ENCODE data around the gene ALDH1B1. TPM values are rescaled to one million over a fixed set of nuclear protein-coding genes. Genes with fewer than 3 reads are reported as not detected.
A peak's percentile ranks its signal among the peaks of the same experiment; 100 is the strongest.

ALDH1B1 gene
- total and polyA plus RNA-seq, 9 of the 15 experiments (the other 6 are each of a cell fraction or from before 2014, with no cell fraction given) = 8.6 to 46.5 (median 30.8) TPM

DNA sequence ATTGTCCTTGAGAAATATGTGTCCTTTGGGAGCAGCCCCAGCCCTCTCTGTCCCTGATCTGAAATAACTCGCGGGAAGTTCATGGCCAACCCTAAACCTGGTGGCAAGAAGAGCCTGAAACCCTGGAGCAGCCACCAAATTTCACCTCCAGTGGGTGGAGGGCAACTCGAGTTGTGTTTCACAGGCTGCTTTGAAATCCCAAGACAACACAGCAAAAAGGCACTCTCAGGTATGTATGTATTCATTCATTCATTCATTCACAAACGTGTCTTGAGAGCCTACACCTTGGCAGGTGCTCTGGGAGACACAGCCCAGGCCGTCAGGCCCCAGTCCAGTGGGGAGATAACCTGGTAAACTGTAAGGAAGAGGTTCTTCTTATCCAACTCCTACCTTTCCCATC is 35.7 kb upstream of the ALDH1B1 start:
- Histone ChIP-seq H3K79me2 (ENCODE audit: control insufficient read depth, insufficient read depth, low read length) (no peaks in the 10 kb centered on the region), H4K20me1 (replicated peaks; ENCODE audit: control insufficient read depth, insufficient read depth, low read length) (0 out of 2 replicates have a peak, but pooled peaks cover 9% of the 10 kb centered on the region), H3K9me1 (ENCODE audit: control insufficient read depth, insufficient read depth, low read length) (no peaks in the 10 kb centered on the region), H3K4me2 (ENCODE audit: insufficient read depth, low read length) (no peak overlapping the region), H3K27me3 (ENCODE audit: control insufficient read depth in 2 of 2, insufficient read depth in 2 of 2, low read length in 2 of 2) (peaks cover 11 to 27% of the 10 kb centered on the region in 2 experiments; a peak in 3 of 5 replicates), H3K9me3 (replicated peaks; ENCODE audit: control insufficient read depth, insufficient read depth, low read depth, low read length) (no peaks in the 10 kb centered on the region), H3K4me1 (replicated peaks in 1 of 2; ENCODE audit: control insufficient read depth in 2 of 2, insufficient read depth in 2 of 2, low read length in 2 of 2) (no peaks in the 10 kb centered on the region; a peak in 1 of 5 replicates), H3K36me3 (ENCODE audit: control insufficient read depth, insufficient read depth, low read length) (no peaks in the 10 kb centered on the region), H3K4me3 (no peak overlapping the region), H3K27ac (ENCODE audit: extremely low read depth, low read depth, low read length) (no peak overlapping the region), H3K9ac (ENCODE audit: insufficient read depth in 1 of 2, low read depth in 2 of 2, low read length in 2 of 2) (no peak overlapping the region), H2AFZ (ENCODE audit: low read depth, low read length) (no peak overlapping the region)
- intact Hi-C loops (cut with micrococcal nuclease) = no loop called here
- ChIA-PET POLR2A (no interaction called here), CTCF (ENCODE audit: low intra/inter-chr PET ratio) (no interaction called here)
- 0% methylated on average over 5 of the region's 5 CpGs for WGBS (ENCODE audit: insufficient coverage, low coverage, missing lambda C conversion rate)
- FAIRE-seq = no peak
- BruUV-seq (replicated peaks) = no TSS peak
- DNase-seq (ENCODE audit: extremely low read depth in 1 of 4, low spot score in 3 of 4) = no peak
- no peak for ATAC-seq
- in situ Hi-C loops (cut with MboI) = loop anchor here (5.0 to 25.0 kb wide), 3 partner anchors 450 to 870 kb away; partner anchors contain the start of gene POLR1E
- TF ChIP-seq ZNF24 (IDR thresholded peaks at IDR 0.05) (peak; percentile 39; the same call in 1 of the 2 replicates), ARNT (IDR thresholded peaks at IDR 0.05) (no peak)

DNA sequence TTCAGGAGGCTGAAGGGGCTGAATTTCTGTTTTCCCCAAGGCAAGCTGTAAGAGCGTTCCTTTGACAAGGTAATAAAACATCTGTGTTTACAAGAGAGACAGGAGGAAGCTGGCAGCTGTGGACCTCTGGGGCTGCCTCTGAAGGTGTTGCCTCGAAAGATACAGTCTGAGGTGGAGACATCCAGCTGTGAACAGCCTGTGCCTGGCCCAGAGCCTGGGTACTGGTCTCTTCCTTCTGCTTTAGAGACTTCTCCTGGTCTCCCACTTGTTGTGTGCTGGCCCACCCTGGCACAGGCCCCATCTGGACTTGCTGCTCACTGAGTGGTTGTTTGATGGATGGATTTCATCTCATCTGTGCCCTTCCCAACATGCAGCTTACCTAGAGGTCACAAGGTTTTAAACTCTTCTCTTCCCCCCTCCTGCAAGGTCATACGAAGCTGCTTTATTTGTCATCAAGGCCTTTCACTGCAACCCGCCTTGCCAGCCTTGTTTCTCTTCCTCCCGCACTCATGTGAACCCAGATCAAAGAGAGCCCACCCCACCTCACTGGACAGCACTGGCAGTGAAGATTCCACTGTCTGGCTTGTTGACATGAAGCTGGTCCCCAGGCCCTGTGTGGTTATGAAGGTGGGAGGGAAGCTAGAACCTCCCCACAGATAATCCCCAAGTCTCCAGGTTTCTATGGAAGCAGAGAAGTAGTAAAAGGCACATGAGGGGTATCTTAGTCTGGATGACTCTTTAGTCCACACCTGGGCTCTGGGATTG is 35.0 kb upstream of the ALDH1B1 start:
- in situ Hi-C loops (cut with MboI) = loop anchor here (5.0 to 25.0 kb wide), 3 partner anchors 450 to 870 kb away; partner anchors contain the start of gene POLR1E

More for the DNA sequence above, 35.0 kb upstream of the ALDH1B1 start:
- TF ChIP-seq ZNF778 (CRISPR knock-in tag; IDR thresholded peaks at IDR 0.05) (no peak), CREBBP (IDR thresholded peaks at IDR 0.05; ENCODE audit: low read depth, low read length) (no peak)
- H4K20me1 ChIP-seq (replicated peaks; ENCODE audit: control insufficient read depth, insufficient read depth, low read length) = 0 out of 2 replicates have a peak, but pooled peaks cover 9% of the 10 kb centered on the region
- no peak overlapping the region for H3K27ac ChIP-seq (ENCODE audit: extremely low read depth, low read depth, low read length)
- no peaks in the 10 kb centered on the region for H3K79me2 ChIP-seq (ENCODE audit: control insufficient read depth, insufficient read depth, low read length)
- no peak for DNase-seq (ENCODE audit: extremely low read depth in 1 of 4, low spot score in 3 of 4)
- BruUV-seq (replicated peaks) = no TSS peak
- ChIA-PET CTCF (ENCODE audit: low intra/inter-chr PET ratio) (no interaction called here), POLR2A (interaction anchor here (0.7 to 1.5 kb wide), 2 partner anchors 9 to 270 kb away, joined by 3 read pairs; no protein-coding TSS in a partner anchor)
- no peak overlapping the region for H2AFZ ChIP-seq (ENCODE audit: low read depth, low read length)
- H3K27me3 ChIP-seq (ENCODE audit: control insufficient read depth in 2 of 2, insufficient read depth in 2 of 2, low read length in 2 of 2) = peaks cover 11 to 25% of the 10 kb centered on the region in 2 experiments; a peak in 4 of 5 replicates
- intact Hi-C loops (cut with micrococcal nuclease) = no loop called here
- H3K9ac ChIP-seq (ENCODE audit: insufficient read depth in 1 of 2, low read depth in 2 of 2, low read length in 2 of 2) = no peak overlapping the region
- H3K36me3 ChIP-seq (ENCODE audit: control insufficient read depth, insufficient read depth, low read length) = no peaks in the 10 kb centered on the region
- no peak overlapping the region for H3K4me2 ChIP-seq (ENCODE audit: insufficient read depth, low read length)
- no peak for ATAC-seq
- no peaks in the 10 kb centered on the region; a peak in 1 of 5 replicates for H3K4me1 ChIP-seq (replicated peaks in 1 of 2; ENCODE audit: control insufficient read depth in 2 of 2, insufficient read depth in 2 of 2, low read length in 2 of 2)
- 6% methylated on average over 5 of the region's 5 CpGs for WGBS (ENCODE audit: insufficient coverage, low coverage, missing lambda C conversion rate)
- no peak overlapping the region for H3K4me3 ChIP-seq
- H3K9me1 ChIP-seq (ENCODE audit: control insufficient read depth, insufficient read depth, low read length) = no peaks in the 10 kb centered on the region
- no peaks in the 10 kb centered on the region for H3K9me3 ChIP-seq (replicated peaks; ENCODE audit: control insufficient read depth, insufficient read depth, low read depth, low read length)
- no peak for FAIRE-seq
